NCI-H2081 treated with DMSO at 0.1 percent for 48 hours (cell line): ENCODE measurements around the gene BICDL2.

Experiments
- DNase-seq: peaks from one replicate; lab custom pipeline; 2025; lab: John Stamatoyannopoulos, UW

The BICDL2 gene

DNA sequence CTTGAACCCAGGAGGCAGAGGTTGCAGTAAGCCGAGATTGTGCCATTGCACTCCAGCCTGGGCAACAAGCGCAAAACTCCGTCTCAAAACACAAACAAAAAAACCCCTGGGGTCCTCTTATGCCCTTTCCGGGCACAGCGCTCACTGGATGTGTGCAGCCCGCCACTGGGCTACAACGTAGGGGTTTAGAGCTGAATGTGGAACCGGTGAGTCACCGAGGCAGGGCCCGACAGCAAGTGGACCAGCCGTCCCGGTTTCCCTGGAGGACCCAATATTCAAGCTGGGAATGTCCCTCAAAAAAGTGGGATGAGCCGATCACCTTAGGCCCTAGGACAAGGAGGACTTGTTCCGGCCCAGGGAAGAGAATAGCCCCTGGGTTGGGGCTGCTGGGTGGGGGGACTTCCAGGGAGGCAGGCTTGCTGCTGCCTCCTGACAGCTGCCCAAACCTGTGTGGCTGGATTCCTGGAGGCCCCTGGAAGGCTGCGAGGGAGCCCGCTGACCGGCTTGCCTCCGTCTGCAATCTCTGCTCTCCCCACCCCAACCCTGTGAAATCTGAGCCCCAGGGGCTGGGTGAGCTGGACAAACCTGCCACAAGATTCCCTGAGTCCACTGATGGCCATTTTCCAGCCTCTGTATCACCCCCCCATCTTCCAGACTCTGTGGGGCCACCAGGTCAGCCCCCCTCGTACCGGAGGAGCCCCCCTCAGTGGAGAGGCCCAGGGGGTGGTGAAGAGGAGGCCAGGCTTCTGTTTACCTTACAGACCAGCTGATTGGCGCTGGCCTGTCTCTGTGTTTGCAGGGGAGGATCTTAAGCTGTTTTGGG is 27.0 kb downstream of the BICDL2 start:
- DNase-seq, result no peak

DNA sequence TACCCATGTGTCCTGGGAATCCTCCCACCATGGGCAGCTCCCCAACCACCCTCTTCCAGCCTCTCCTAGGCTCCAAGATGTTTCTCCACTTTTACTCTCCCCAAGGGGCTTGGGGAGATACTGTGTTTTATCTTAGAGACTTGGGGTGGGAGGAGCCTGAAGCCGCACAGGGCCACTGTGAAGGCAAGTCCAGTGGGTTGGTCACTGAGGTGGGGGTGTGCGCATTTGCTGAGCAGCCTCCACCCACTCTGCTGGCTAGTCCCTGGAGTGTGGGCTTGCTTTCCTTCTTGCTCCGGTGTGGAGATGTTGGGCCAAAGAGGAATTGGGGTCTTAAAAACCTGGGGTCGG is 28.1 kb downstream of the BICDL2 start:
- no peak for DNase-seq

DNA sequence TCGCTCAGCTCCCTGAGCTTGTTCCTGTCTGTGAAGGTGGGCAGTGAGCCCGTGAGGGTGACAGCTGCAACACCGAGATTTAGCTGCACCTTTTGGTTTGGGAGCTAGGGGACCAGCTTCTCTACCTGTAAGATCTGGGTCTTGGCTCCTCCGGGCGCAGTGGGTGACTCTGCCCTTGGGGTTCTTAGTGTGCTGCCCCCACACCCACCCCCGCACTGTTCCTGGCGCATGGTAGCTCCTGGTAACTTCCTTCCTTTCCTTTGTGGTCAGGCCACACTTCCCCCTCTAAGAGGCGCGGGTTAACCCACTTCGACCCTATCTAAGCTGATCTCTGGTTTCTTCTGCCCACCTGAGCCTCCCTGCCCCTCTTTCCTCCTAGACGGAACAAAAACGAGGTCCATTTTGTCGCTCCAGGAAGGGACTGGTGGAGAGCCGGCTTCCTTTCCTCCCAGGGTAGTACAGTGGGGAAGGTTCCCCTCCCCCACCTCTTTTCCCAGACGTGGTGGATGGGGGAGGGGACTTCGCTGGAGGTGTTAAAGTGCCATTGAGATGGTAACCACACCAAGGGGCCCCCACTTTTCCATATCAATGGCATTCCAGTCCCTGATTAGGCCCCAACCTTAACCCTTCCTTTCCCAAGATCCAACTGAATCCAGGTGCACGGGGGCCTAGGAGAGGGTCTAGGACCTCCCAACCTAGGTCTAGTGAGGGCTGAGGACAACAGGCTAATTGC is 28.6 kb downstream of the BICDL2 start:
- DNase-seq, result no peak

DNA sequence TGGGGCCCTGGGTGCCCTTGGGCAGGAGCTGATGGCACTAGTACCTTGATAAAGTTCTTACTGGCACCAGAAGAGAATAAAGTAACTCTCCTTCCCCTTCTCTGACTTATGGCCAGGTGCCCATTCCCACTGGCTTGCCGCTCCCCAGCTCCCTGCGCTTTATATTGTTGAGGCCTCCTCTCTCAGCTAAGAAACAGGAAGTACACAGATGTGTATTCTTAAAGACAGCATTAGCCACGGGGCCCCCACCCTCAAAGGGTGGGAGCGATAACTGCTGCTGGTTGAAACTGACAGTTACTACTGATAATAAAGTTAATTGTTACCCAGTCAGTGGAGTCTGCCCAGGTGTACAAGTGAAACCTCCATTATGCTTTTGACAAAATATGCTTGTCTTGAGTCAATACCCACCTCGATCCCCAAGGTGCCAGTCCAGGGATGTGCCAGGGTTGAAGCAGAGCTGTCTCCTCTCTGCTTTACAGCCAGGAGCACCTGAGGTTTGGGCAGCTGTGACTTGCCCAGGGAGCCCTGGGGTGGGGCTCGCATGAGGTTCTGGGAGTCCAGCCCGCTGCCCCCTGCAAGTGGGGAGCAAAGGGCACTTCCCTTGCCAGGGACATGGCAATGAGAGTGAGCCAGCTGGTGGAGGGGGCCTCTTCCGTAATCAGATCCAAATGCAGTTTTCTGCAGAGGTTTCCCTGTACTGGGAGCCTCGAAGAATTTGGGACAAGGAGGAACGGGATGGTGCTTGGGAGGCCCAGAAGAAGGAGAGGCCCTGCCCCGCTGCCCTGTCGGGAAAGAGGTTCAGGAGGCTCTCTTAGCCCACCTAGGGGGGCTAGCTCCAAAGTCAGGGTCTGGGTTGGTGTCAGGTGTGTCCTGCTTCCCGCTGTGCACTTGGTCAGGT is 29.4 kb downstream of the BICDL2 start:
- DNase-seq, result no peak

DNA sequence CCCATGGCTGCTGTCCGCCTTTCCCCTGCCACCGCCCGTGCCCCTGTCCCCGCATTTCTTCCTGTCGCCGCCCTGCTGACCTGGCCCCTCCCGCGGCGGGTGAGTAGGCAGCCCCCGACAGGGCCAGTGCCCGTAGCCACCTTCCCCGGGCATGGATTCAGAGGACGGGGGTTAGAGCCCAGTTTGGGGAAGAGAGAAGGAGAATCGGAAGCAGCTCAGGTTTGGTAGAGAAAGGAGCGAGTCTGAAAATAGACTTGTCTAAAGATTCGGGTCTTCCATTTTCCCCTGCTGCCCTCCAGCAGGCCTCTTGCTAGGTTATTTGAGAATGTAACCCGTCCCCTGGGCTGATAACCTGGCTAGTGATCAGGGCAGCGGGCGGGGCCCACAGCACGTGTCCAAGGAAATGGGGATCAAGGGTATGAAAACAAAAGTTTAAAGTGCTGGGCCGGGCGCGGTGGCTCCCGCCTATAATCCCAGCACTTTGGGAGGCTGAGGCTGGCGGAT is 31.9 kb downstream of the BICDL2 start:
- no peak for DNase-seq

DNA sequence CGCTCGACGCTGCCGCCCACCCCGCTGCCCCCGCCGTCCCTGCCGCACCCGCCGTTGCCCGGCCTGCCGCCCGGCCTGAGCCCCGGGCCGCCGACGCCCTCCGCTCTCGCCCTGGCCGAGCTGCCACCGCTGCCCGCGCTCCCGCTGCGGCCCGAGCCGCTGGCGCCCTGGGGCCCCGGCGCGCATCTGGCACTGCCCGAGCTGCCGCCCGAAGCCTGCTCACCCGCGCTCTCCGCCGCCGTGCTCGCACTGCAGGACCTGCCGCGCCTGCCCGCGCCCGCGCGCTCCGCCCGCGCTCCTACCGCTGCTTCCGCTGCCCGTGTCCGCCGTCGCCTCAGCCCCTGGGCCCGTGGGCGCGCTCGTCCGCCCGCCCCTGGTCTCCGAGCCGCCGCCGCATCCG is 32.4 kb downstream of the BICDL2 start:
- no peak for DNase-seq

DNA sequence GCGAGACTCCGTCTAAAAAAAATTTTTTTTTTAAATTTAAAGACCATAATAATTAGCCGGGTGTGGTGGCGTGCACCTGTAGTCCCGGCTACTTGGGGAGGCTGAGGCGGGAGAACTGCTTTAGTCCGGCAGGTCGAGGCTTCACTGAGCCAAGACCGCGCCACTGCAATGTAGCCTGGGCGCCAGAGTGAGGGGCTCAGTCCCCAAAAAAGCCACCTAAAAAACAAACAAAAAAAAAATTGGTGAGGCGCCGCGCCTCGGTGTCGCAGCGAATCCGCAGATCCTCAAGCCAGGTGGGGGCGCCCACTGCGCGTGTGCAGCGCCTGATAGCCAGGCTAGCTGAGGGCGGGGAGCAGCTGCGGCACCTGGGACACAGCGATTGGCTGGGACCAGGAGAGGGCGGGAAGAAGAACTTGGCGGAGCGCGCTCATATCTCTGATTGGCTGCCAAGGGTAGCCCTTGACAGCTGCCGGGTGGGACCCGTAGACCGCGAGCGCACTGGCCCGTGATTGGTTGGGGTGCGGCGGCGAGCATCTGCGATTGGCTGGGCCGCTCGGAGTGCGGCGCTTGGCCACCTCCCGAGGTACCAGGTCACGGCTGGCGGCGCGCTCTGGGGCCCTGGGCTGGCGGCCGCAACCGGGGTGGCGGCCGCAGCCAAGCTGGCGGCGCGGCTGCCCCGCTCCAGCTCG is 33.0 kb downstream of the BICDL2 start:
- DNase-seq, result peak; percentile 97

DNA sequence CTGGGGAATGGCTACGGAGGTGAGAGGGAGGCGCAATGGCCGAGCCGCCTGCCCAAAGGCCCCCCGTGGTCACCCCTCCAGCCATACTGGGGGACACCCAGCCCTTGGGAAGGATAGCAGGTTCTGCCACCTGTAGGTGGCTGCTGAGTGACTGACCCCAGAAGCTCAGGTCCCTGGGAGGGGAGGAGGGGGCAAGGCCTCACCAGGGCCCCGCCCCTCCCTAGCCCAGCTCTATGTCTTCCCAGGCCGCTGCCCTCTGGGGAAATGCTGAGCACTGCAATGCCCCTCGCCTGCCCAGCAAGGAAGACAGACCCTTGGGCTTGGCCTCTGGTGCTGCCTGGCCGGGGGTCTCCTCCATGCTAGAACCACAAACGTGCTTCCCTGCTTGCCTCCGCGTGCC is 35.4 kb downstream of the BICDL2 start:
- DNase-seq, result no peak

DNA sequence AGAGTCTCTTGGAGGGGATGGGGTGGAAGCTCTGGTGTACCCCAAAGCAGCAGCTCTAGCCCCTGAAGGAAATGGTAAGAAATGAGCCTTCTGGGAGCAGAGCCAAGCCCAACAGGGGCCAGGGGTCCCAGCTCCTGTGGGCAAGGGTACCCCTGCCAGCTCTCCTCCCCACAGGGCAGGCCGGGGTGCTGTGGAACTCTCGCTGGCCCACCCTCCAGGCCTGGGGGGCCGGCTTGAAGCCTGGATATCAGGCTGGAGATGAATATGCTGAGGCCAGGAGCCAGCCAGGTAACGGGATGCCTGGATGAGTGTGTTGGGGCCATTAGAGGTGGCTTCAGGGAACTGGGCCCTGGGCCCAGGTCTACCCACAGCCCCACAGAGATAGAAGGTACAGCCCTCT is 36.2 kb downstream of the BICDL2 start:
- no peak for DNase-seq

DNA sequence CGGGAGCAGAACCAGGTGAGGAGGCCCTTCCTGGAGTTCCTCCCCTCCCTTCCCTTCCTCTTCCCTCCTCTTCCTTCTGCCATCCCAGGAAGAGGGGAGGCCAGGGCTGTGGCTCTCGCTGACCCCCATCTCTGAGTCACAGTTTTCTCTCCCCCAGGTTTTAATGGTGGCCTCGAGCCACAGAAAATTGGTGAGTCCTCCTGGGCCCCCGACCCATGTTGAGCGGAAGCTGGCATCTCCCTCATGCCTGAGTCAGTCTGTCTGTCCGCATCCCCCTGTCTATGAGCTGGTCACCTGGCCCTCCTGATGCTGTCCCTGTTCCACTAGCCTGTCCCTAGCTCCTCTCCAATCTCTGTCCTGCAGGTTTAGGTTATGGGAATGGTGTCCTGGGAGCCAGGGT is 36.8 kb downstream of the BICDL2 start:
- no peak for DNase-seq

DNA sequence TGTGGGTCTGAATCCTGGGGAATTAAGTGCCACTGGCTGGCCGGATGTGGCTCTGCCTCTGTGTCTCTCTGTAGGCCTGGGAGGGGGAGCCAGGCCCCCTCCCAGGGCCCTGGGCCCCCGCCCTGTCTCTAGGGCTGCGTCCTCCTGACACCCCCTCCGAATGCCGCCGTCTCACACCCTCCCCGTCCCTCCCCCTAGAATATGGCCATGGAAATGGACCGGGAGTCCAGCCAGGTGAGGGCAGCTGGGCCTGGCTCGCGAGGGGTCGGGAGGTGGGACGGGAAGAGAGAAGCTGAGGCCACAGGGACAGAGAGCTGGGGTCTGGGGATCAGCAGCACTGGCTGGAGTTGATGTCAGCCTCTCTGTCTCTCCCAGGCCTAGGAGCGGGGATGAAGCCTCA is 40.4 kb downstream of the BICDL2 start:
- no peak for DNase-seq

DNA sequence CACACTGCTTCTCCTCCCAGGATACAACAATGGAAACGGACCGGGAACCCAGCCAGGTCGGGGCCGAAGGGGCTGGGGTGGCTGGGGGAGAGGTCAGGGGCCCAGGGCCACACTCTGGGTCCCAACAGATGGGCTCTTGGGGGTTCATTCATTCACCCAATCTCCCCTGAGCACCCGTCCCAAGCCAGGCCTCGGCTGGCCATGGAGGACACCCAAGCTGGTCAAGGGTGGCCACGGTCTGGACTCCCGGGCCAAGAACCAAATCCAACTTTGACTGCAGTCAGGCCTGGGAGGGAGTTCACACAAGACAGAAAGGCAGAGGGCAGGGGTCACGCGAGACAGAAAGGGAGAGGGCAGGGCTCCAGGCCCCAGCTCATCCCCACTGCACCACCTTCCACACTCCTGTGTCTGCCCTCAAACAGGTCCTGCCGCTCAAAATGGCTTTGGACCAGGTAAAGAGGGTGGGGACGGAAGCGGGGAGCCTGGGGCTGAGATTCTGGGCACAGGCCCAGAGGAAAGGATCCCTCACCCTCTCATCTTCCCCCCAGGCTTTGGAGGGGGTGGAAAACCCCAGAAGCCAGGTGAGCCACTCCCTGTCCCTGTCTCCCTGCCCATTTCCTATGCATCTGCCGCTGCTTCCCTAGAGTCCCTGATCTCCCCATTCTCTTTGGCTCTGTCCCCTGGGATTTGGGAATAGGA is 44.2 kb downstream of the BICDL2 start:
- no peak for DNase-seq

DNA sequence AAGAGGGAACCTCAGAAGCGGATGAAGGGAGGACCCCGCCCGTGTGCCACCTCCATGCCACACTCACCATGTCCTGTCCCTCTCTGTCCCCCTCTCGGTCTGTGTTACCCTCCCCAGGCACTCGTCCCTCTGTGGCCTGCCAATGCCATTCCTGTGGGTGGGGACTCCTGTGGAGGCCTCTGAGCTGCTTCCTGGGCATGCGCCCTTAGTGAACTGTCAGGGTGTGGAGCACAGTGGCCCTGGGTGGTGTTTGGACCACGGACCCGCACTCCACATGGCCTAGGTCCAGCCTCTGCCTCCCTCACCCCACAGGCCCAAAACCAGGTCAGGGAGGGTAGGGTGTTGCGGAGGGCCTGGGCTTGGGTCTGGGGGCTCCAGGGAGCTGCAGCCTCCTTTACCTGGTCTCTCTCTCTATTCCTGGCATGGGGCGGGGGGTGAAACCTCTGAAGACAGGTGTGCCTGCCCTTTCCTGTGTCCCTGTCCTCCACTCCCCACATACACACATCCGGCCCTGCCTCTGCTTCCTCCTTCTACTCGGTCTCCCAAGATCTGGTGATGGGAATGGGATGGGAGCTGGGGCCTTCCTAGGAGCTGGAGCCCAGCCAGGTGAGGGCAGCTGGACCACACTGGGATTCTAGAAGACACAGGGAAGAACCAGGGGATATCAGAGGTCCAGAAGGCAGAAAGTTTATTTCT is 45.0 kb downstream of the BICDL2 start:
- DNase-seq, result no peak

DNA sequence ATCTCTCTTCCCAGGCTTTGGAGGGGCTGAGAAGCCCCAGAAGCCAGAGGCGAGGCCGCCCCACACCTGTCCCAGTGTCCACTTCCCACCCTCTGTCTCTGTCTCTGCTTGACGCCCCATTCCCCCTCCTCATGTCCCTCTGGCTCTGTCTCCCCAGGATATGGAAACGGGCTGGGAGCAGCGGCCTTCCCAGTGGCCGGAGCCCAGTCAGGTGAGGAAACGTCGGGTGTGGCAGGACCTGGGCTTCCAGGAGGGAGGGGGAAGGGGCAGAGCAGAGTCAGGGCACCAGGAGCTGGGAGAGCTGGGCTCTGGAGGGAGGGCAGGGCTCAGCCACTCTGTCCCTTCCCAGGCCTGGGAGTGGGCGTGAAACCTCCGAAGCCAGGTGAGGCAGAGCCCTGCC is 45.9 kb downstream of the BICDL2 start:
- no peak for DNase-seq

DNA sequence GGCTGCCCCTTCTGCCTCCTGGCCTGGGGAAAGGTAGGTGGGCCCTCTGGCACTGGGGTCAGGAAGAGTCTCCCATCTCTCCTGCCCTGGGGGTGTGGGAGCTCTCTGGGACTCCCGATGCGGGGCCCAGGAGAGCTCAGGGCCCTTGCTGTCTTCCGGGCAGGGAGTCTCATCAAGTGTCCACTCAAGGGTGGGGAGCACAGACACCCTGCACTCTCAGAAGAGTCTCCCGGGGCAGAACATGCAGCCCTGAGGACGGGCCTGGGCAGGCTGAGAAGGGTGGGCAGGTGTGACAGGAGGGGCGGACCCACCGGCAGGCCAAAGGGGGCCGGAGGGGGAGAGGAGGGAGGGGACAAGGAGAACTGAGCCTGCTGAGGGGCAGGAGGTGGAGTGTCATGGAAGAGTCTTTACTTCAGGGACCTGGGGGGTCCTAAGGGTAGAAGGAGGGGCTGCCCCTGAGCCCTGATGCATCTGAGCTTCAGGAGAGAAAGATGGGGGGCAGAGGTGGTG is 48.1 kb downstream of the BICDL2 start:
- DNase-seq, result no peak

DNA sequence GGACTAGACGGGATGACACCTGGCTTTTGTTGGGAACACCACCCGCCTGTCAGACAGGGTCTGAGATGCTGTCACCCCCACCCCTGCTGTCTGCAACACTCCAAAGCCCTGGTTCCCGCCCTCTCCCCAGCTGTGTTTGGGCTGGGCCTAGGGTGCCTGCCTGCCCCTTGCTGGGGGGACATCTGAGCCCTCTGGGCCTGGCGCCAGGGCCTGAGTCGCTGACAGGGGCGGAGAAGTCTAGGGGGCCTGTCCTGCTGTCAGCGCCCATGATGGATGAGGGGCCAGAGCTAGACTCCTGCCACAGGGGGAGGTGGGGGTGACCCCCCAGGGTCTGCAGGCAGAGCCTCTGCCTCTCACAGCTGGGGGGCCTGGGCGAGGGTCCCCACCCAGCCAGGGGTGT is 48.9 kb downstream of the BICDL2 start:
- DNase-seq, result no peak

DNA sequence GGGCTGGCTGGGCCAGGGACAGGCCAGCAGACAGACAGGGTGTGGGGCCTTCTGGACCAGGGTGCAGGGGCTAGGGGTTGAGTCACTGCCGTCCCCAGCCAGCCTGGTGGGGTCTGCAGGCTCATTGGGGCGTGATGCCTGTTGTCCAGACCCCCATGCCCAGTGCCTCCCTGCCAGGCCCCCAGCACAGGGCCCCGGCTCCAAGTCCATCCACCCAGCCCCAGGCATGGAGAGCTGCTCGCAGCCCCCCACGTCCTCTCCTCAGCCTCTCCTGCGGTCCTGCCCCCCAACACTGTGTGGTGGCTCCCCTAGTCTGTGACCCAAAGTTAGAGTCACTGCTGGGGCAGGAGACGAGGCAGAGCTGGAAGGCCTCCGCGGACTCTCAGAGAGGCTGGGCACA is 49.5 kb downstream of the BICDL2 start:
- no peak for DNase-seq

DNA sequence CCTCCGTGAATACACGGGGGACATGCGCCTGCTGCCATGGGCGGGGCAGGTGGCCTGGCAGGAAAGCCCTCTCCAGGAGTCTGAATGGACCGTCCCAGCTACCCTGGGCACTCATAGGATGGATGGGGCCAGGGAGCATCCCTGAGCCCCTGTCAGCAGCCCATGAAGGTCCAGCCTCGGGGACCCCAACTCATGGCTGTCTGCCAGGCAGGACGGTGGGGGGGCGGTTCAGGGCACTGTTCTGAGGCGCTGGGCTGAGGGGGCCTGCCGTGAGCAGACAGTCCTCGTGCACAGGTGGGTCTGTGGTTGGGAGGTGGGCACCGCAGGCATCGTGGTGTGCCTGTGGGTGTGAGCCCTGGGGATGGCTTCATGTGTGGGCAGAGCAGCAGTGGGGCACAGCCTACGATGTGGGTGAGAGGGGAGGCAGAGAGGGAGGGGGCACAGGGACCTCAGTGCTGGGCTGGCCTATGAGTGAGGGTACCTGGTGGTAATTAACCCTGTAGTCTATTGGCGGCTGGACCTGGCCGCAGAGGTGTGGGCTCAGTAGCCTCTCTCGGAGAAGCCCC is 50.0 kb downstream of the BICDL2 start:
- DNase-seq, result no peak

DNA sequence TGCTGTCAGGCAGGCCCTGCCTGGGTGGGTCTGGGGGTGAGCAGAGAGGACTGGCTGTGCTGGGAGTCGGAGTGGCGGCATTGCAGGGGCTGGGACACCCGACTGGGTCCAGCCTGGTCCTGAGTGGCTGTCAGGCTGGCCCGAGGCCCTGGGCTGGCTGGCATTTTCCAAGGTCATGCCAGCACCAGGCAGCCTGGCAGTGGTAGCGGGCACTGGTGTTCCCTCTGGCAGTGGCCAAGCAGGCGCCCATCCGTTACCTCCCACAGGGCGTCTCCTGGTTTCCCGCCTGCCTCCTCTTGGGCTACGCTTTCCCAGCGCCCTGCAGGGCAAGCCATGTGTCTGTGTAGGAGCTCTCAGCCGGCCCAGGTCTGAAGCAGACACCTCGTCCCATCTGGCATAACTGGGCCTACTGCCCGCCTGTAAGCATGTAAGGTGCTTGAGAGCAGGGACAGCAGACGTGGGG is 50.8 kb downstream of the BICDL2 start:
- no peak for DNase-seq

DNA sequence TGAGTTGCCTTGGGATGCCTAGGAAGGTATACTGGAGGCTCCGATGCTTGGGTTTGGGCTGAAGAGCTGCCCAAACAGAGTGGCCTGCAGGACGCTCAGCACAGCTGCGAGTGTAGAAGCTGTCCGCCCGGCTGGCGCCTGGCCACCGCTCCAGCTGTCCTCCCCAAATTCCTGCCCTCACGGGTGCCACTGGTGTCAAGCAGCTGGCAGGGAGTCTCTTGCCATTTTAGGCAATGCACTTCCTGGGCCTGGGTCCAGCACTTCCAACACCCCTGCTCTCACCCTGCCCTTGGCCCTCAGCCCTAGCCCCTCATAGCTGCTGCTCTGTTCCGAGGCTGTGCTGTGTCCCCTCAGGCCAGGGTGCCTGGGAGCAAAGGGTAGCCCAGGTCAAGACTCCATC is 51.3 kb downstream of the BICDL2 start:
- DNase-seq, result no peak
